H1 (cell line): ENCODE results near the gene TMIGD2. TPM values are rescaled to one million over a fixed set of nuclear protein-coding genes. Genes with fewer than 3 reads are reported as not detected.

Source experiments
- CTCF ChIA-PET: fragments of 300-600 bp; sonication (Branson Sonifier 250); formaldehyde crosslinking; loops from one replicate; lab custom pipeline; 2021; ENCODE audit not compliant: partially characterized antibody; lab: Charles Lee
- POLR2A ChIA-PET: fragments of 300-600 bp; sonication (Branson Sonifier 250); formaldehyde crosslinking; loops from one replicate; lab custom pipeline; 2021; ENCODE audit warnings: inconsistent platforms; ENCODE audit not compliant: partially characterized antibody; lab: Charles Lee
- DNase-seq, 2 experiments: peaks; one replicate each; pipeline versions ENCODE4 v3.0.0 to v3.0.0-alpha.2; 2010 to 2022; ENCODE audit warnings: low spot score in 2 of 2, low read depth in 1 of 2, mixed read lengths in 1 of 2
- FAIRE-seq: peaks from 2 replicates; lab custom pipeline; 2011; peaks lifted over from hg19 to GRCh38; lab: Jason Lieb, UNC
- H2AFZ ChIP-seq: 2 replicates; pipeline ENCODE4 v1.8.1; 2012; ENCODE audit warnings: low read length, inconsistent platforms
- H2AK5ac ChIP-seq: 2 replicates; pipeline ENCODE4 v1.6.1; 2013; ENCODE audit warnings: low read depth, low read length
- H2BK120ac ChIP-seq: replicated peaks from 2 replicates; pipeline ENCODE3; 2013; ENCODE audit warnings: low read depth, low read length, inconsistent platforms
- H2BK12ac ChIP-seq: 2 replicates; pipeline ENCODE4 v1.6.1; 2013; ENCODE audit warnings: low read depth, low read length
- H2BK15ac ChIP-seq: 2 replicates; pipeline ENCODE4 v1.6.1; 2013; ENCODE audit warnings: low read length
- H2BK20ac ChIP-seq: 2 replicates; pipeline ENCODE4 v1.6.1; 2013; ENCODE audit warnings: low read length
- H2BK5ac ChIP-seq: 2 replicates; pipeline ENCODE4 v1.6.1; 2013; ENCODE audit warnings: low read depth, low read length
- H3K14ac ChIP-seq: 2 replicates; pipeline ENCODE4 v1.6.1; 2013; ENCODE audit warnings: inconsistent platforms; ENCODE audit not compliant: insufficient read length
- H3K18ac ChIP-seq: 2 replicates; pipeline ENCODE4 v1.6.1; 2013; ENCODE audit warnings: low read length; ENCODE audit errors: extremely low read depth
- H3K23ac ChIP-seq: 2 replicates; pipeline ENCODE4 v1.6.1; 2013; ENCODE audit warnings: inconsistent platforms; ENCODE audit not compliant: insufficient read length
- H3K23me2 ChIP-seq: 2 replicates; pipeline ENCODE4 v1.6.1; 2013; ENCODE audit warnings: low read depth, low read length
- H3K27ac ChIP-seq: 2 replicates; pipeline ENCODE4 v1.6.1; 2011; ENCODE audit warnings: low read depth, low read length, inconsistent platforms
- H3K27me3 ChIP-seq, 4 experiments: replicated peaks in 1 of 4; 1 replicate in 1 of 4; 2 replicates in 3 of 4; pipeline versions ENCODE4 v1.6.1 to v1.8.1; 2011 to 2013; ENCODE audit warnings: low read length in 3 of 4, mild to moderate bottlenecking in 3 of 4, inconsistent platforms in 2 of 4, mixed read lengths in 2 of 4, moderate library complexity in 1 of 4; ENCODE audit not compliant: control insufficient read depth in 3 of 4, insufficient read depth in 3 of 4; ENCODE audit errors: extremely low read depth in 1 of 4
- H3K36me3 ChIP-seq, 4 experiments: 2 replicates each; pipeline versions ENCODE4 v1.6.1 to v1.8.1; 2011 to 2013; ENCODE audit warnings: mild to moderate bottlenecking in 4 of 4, low read length in 3 of 4, moderate library complexity in 2 of 4, control low read depth in 1 of 4, inconsistent platforms in 1 of 4; ENCODE audit not compliant: insufficient read depth in 4 of 4, control insufficient read depth in 2 of 4
- H3K4ac ChIP-seq: replicated peaks from 2 replicates; pipeline ENCODE3; 2013; ENCODE audit warnings: low read length, low read depth, mixed read lengths, inconsistent platforms; ENCODE audit not compliant: insufficient read length
- H3K4me1 ChIP-seq, 4 experiments: replicated peaks in 1 of 4; 1 replicate in 1 of 4; 2 replicates in 3 of 4; pipeline versions ENCODE4 v1.6.1 to v1.8.1; 2011 to 2013; ENCODE audit warnings: low read length in 3 of 4, inconsistent platforms in 2 of 4, mixed read lengths in 1 of 4; ENCODE audit not compliant: insufficient read depth in 4 of 4, control insufficient read depth in 3 of 4
- H3K4me2 ChIP-seq, 2 experiments: 2 replicates each; pipeline versions ENCODE4 v1.6.1 to v1.8.1; 2011 to 2013; ENCODE audit warnings: low read depth in 2 of 2, low read length in 2 of 2, control low read depth in 1 of 2, inconsistent platforms in 1 of 2, mild to moderate bottlenecking in 1 of 2; ENCODE audit not compliant: insufficient read depth in 1 of 2
- H3K4me3 ChIP-seq, 4 experiments: fragments of 200-600, 300-600 bp in 1 of 4; sonication (generic), shearing (Covaris generic), sonication (Bioruptor Twin) in 1 of 4; 2 replicates each; pipeline versions ENCODE4 v1.5.1 to v1.8.1; 2011 to 2016; ENCODE audit warnings: low read length in 4 of 4, low read depth in 3 of 4, control low read depth in 2 of 4, inconsistent platforms in 2 of 4, mild to moderate bottlenecking in 2 of 4, mixed read lengths in 1 of 4, moderate library complexity in 1 of 4; ENCODE audit not compliant: insufficient read depth in 2 of 4; ENCODE audit errors: extremely low read depth in 1 of 4
- H3K56ac ChIP-seq: replicated peaks from 2 replicates; pipeline ENCODE3; 2013; ENCODE audit warnings: low read depth, mild to moderate bottlenecking, mixed read lengths, low read length, inconsistent platforms; ENCODE audit not compliant: insufficient read length
- H3K79me1 ChIP-seq: 2 replicates; pipeline ENCODE4 v1.6.1; 2013; ENCODE audit warnings: low read depth, low read length, control low read depth
- H3K79me2 ChIP-seq, 2 experiments: 2 replicates each; pipeline versions ENCODE4 v1.6.1 to v1.8.1; 2012 to 2013; ENCODE audit warnings: low read length in 2 of 2, mild to moderate bottlenecking in 2 of 2, inconsistent platforms in 1 of 2; ENCODE audit not compliant: insufficient read depth in 2 of 2, control insufficient read depth in 1 of 2
- H3K9ac ChIP-seq, 4 experiments: replicated peaks in 1 of 4; 1 replicate in 1 of 4; 2 replicates in 3 of 4; pipeline versions ENCODE4 v1.6.1 to v1.8.1; 2011 to 2013; ENCODE audit warnings: low read depth in 3 of 4, low read length in 3 of 4, control low read depth in 2 of 4, mild to moderate bottlenecking in 2 of 4, moderate library complexity in 2 of 4, inconsistent platforms in 1 of 4; ENCODE audit errors: extremely low read depth in 1 of 4
- H3K9me3 ChIP-seq, 2 experiments: 2 replicates each; pipeline versions ENCODE4 v1.6.1 to v1.8.1; 2012 to 2013; ENCODE audit warnings: mild to moderate bottlenecking in 2 of 2, moderate library complexity in 2 of 2, control low read depth in 1 of 2, inconsistent platforms in 1 of 2, low read depth in 1 of 2, low read length in 1 of 2, mixed read lengths in 1 of 2; ENCODE audit not compliant: insufficient read depth in 2 of 2
- H4K20me1 ChIP-seq, 2 experiments: replicated peaks in 1 of 2; 2 replicates each; pipeline versions ENCODE3 to v1.8.1; 2011 to 2013; ENCODE audit warnings: inconsistent platforms in 2 of 2, low read length in 2 of 2, mild to moderate bottlenecking in 1 of 2; ENCODE audit not compliant: insufficient read depth in 2 of 2, control insufficient read depth in 1 of 2
- H4K5ac ChIP-seq: 2 replicates; pipeline ENCODE4 v1.6.1; 2013; ENCODE audit warnings: low read length, low read depth, mixed read lengths, inconsistent platforms; ENCODE audit not compliant: insufficient read length
- H4K8ac ChIP-seq: 2 replicates; pipeline ENCODE4 v1.8.0; 2013; ENCODE audit warnings: mild to moderate bottlenecking, moderate library complexity, low read length, inconsistent platforms; ENCODE audit not compliant: insufficient read depth; ENCODE audit errors: extremely low read depth
- H4K91ac ChIP-seq: replicated peaks from 2 replicates; pipeline ENCODE3; 2013; ENCODE audit warnings: low read length, mixed read lengths, inconsistent platforms; ENCODE audit not compliant: insufficient read length
- CHD1 ChIP-seq: IDR thresholded peaks from 2 replicates; pipeline ENCODE4 v1.6.1; 2012; ENCODE audit warnings: low read depth, low read length, improper control_type of control experiment
- CREB1 ChIP-seq: IDR thresholded peaks from 2 replicates; pipeline ENCODE4 v1.6.1; 2012; ENCODE audit warnings: inconsistent platforms
- JUN ChIP-seq: IDR thresholded peaks from 2 replicates; pipeline ENCODE4 v1.6.1; 2011; ENCODE audit warnings: low read depth, mild to moderate bottlenecking, improper control_type of control experiment, low read length
- MAFK ChIP-seq: IDR thresholded peaks from 2 replicates; pipeline ENCODE4 v1.6.1; 2012; ENCODE audit warnings: low read depth, mild to moderate bottlenecking, improper control_type of control experiment, low read length
- NANOG ChIP-seq: IDR thresholded peaks from 2 replicates; pipeline ENCODE4 v1.6.1; 2011; ENCODE audit warnings: low read length, low read depth, mild to moderate bottlenecking, inconsistent platforms; ENCODE audit not compliant: insufficient read depth, poor library complexity, severe bottlenecking
- POLR2AphosphoS5 ChIP-seq: IDR thresholded peaks from 2 replicates; pipeline ENCODE4 v1.6.1; 2011; ENCODE audit warnings: low read depth, low read length
- RXRA ChIP-seq: IDR thresholded peaks from 2 replicates; pipeline ENCODE4 v1.6.1; 2011; ENCODE audit warnings: low read depth, mild to moderate bottlenecking, low read length, moderate library complexity; ENCODE audit not compliant: insufficient read depth
- TCF12 ChIP-seq: IDR thresholded peaks from 2 replicates; pipeline ENCODE4 v1.6.1; 2011; ENCODE audit warnings: low read depth, mild to moderate bottlenecking, low read length
- YY1 ChIP-seq: IDR thresholded peaks from 2 replicates; pipeline ENCODE4 v1.6.1; 2011; ENCODE audit warnings: low read depth, mild to moderate bottlenecking, low read length
- WGBS, 2 experiments: shearing (Covaris generic) in 1 of 2; methylation state at CpG; one replicate each; pipeline versions ENCODE4 v1.1.6 to v1.1.7; 2013 to 2015; ENCODE audit warnings: low lambda C conversion rate in 2 of 2, mixed read lengths in 2 of 2, inconsistent platforms in 1 of 2, low coverage in 1 of 2, missing lambda C conversion rate in 1 of 2; ENCODE audit not compliant: insufficient replicate concordance in 2 of 2, insufficient coverage in 1 of 2, insufficient read length in 1 of 2; ENCODE audit errors: extremely low coverage in 1 of 2, missing lambda C conversion rate in 1 of 2; 5-methylcytosine and 5-hydroxymethylcytosine counted together
- polyA plus RNA-seq, 7 experiments: library from polyadenylated mRNA; depleted of rRNA in 3 of 7; stranded (reverse) in 5 of 7; unstranded in 2 of 7; fragments of >200 nt in 5 of 7; fragments of 200-250 nt in 2 of 7; gene quantifications; 1 replicate in 5 of 7; 2 replicates in 1 of 7; 4 replicates in 1 of 7; pipeline versions ENCODE4 v1.2.1 to v1.2.3, GENCODE V29; 2011 to 2013; ENCODE audit warnings: missing spikeins in 2 of 7, mixed read lengths in 2 of 7
- total RNA-seq: library from RNA; stranded (reverse); fragmentation: NEBNext Ultra II Directional; extraction: Animal tissue kit (Norgen Biotek cat#: 25700); gene quantifications from 2 replicates; pipeline ENCODE4 v1.2.1, GENCODE V29; 2021

Gene TMIGD2
- total and polyA plus RNA-seq, 2 of the 8 experiments (the other 6 are each of a cell fraction or from before 2014, with no cell fraction given) = 0.39 to 0.41 TPM

- DNase-seq = no peak
- CTCF ChIA-PET = no interaction called here
These were observed 16.3 kb upstream of the TMIGD2 start for GRCh38 chr19:4318460-4318859.

More at GRCh38 chr19:4318460-4318859, 16.3 kb upstream of the TMIGD2 start:
- Histone ChIP-seq H3K56ac (no peak overlapping the region), H2BK12ac (no peak overlapping the region), H3K36me3 (peaks cover 3 to 35% (median 19%) of the 10 kb centered on the region in 4 experiments; a peak in 7 of 8 replicates), H3K27me3 (no peaks in the 10 kb centered on the region), H3K14ac (no peak overlapping the region)
- TF ChIP-seq CREB1 = no peak
- TF ChIP-seq YY1 = no peak
- no peak for TF ChIP-seq TCF12
- no peak for TF ChIP-seq POLR2AphosphoS5
- TF ChIP-seq CHD1 = no peak
- TF ChIP-seq RXRA = no peak
- no peak for TF ChIP-seq MAFK
- no peak for TF ChIP-seq JUN
- no peak for TF ChIP-seq NANOG
- TF ChIP-seq, all 59 proteins: peak for 0
- Histone ChIP-seq H2BK120ac (no peak overlapping the region), H2BK20ac (no peak overlapping the region), H3K79me1 (no peaks in the 10 kb centered on the region), H2BK15ac (no peak overlapping the region), H3K4me2 (no peak overlapping the region), H3K9me3 (peaks cover 0 to 4% of the 10 kb centered on the region in 2 experiments; a peak in 2 of 4 replicates), H3K4me1 (no peaks in the 10 kb centered on the region), H4K91ac (no peak overlapping the region), H4K8ac (no peak overlapping the region; the same call in 1 of the 2 replicates), H3K9ac (no peak overlapping the region), H3K27ac (no peak overlapping the region), H3K23ac (no peak overlapping the region), H3K4me3 (no peak overlapping the region), H3K79me2 (no peaks in the 10 kb centered on the region), H4K5ac (no peak overlapping the region), H3K23me2 (no peaks in the 10 kb centered on the region; the same call in 1 of the 2 replicates), H2AK5ac (no peak overlapping the region), H2AFZ (no peak overlapping the region), H3K18ac (no peak overlapping the region), H3K4ac (no peak overlapping the region), H4K20me1 (no peaks in the 10 kb centered on the region), H2BK5ac (no peak overlapping the region)
- 85% methylated on average over 4 of the region's 7 CpGs; no CpG with 5 or more reads in 1 of the 2 experiments for WGBS, 2 experiments
- POLR2A ChIA-PET = interaction anchor here (1.4 to 7.4 kb wide), 3 partner anchors 10 to 70 kb away, joined by 3 to 86 read pairs (median 17); partner anchors contain the start of genes FSD1 and MPND
- FAIRE-seq = no peak
